K562 (cell line): ENCODE data around the gene SLC15A1. TPM values are rescaled to one million over a fixed set of nuclear protein-coding genes. Genes with fewer than 3 reads are reported as not detected.

Experiments used
- ATAC-seq: fragments of 200-7000 bp; cut with Tn5 transposase; 3 replicates; pipeline ENCODE4 v1.9.1; 2020; ENCODE audit warnings: moderate library complexity
- BruUV-seq: library from RNA; stranded (reverse); fragments of 400-500 nt; replicated peaks from 2 replicates; lab custom pipeline; 2021; lab: Mats Ljungman, UMichigan
- CTCF ChIA-PET: fragments of 300-600 bp; formaldehyde crosslinking; extraction: SDS; loops from one replicate; lab custom pipeline; 2021; ENCODE audit warnings: low intra/inter-chr PET ratio; lab: Yijun Ruan, JAX
- POLR2A ChIA-PET: fragments of 300-600, 350-650 bp; sonication (Branson Sonifier 250); formaldehyde crosslinking; extraction: SDS; loops from one replicate; lab custom pipeline; 2021; ENCODE audit warnings: antibody characterized with exemption, inconsistent platforms; lab: Yijun Ruan, JAX
- DNase-seq, 4 experiments: peaks; one replicate each; pipeline versions ENCODE4 v3.0.0 to v3.0.0-alpha.2; 2011 to 2018; ENCODE audit warnings: low spot score in 3 of 4, mixed read lengths in 3 of 4; ENCODE audit errors: extremely low read depth in 1 of 4
- FAIRE-seq: peaks from 2 replicates; lab custom pipeline; 2011; peaks lifted over from hg19 to GRCh38; lab: Jason Lieb, UNC
- H2AFZ ChIP-seq: 2 replicates; pipeline ENCODE4 v1.6.0; 2011; ENCODE audit warnings: low read depth, low read length, control low read depth, inconsistent platforms
- H3K27ac ChIP-seq: fragments of 200-600 bp; 3 replicates; pipeline ENCODE4 v1.8.0; 2011; ENCODE audit warnings: low read depth, mild to moderate bottlenecking, control low read depth, inconsistent platforms, low read length, moderate library complexity, mixed read lengths; ENCODE audit errors: extremely low read depth
- H3K27me3 ChIP-seq, 2 experiments: fragments of 300-600 bp in 1 of 2; 2 replicates in 1 of 2; 3 replicates in 1 of 2; pipeline versions ENCODE4 v1.6.0 to v1.8.0; 2011; ENCODE audit warnings: inconsistent platforms in 2 of 2, low read length in 2 of 2, mild to moderate bottlenecking in 1 of 2, mixed read lengths in 1 of 2, moderate library complexity in 1 of 2; ENCODE audit not compliant: control insufficient read depth in 2 of 2, insufficient read depth in 2 of 2
- H3K36me3 ChIP-seq: fragments of 300-600 bp; 3 replicates; pipeline ENCODE4 v1.8.0; 2011; ENCODE audit warnings: mild to moderate bottlenecking, low read length, inconsistent platforms; ENCODE audit not compliant: control insufficient read depth, insufficient read depth
- H3K4me1 ChIP-seq, 2 experiments: fragments of 200-600 bp in 1 of 2; replicated peaks in 1 of 2; 2 replicates in 1 of 2; 3 replicates in 1 of 2; pipeline versions ENCODE4 v1.5.1 to v1.8.0; 2011; ENCODE audit warnings: inconsistent platforms in 2 of 2, low read length in 2 of 2, mild to moderate bottlenecking in 1 of 2, mixed read lengths in 1 of 2, moderate library complexity in 1 of 2; ENCODE audit not compliant: control insufficient read depth in 2 of 2, insufficient read depth in 2 of 2
- H3K4me2 ChIP-seq: 2 replicates; pipeline ENCODE4 v1.6.1; 2011; ENCODE audit warnings: low read length, control low read depth, inconsistent platforms, mixed read lengths; ENCODE audit not compliant: insufficient read depth
- H3K4me3 ChIP-seq: fragments of 200-600 bp; sonication (generic), shearing (Covaris generic); 2 replicates; pipeline ENCODE4 v1.5.1; 2016; ENCODE audit warnings: control low read depth, inconsistent platforms
- H3K79me2 ChIP-seq: fragments of 200-600 bp; 3 replicates; pipeline ENCODE4 v1.8.0; 2011; ENCODE audit warnings: low read length, inconsistent platforms; ENCODE audit not compliant: control insufficient read depth, insufficient read depth
- H3K9ac ChIP-seq, 2 experiments: 2 replicates each; pipeline versions ENCODE4 v1.6.0 to v1.6.1; 2011; ENCODE audit warnings: low read depth in 2 of 2, low read length in 2 of 2, control low read depth in 1 of 2, inconsistent platforms in 1 of 2, mild to moderate bottlenecking in 1 of 2, mixed read lengths in 1 of 2; ENCODE audit not compliant: insufficient read depth in 1 of 2
- H3K9me1 ChIP-seq: one replicate; pipeline ENCODE4 v1.6.0; 2011; ENCODE audit warnings: inconsistent platforms, mild to moderate bottlenecking, low read length, moderate library complexity; ENCODE audit not compliant: control insufficient read depth, insufficient read depth
- H3K9me3 ChIP-seq: replicated peaks from 2 replicates; pipeline ENCODE4 v1.5.1; 2011; ENCODE audit warnings: low read depth, low read length, inconsistent platforms; ENCODE audit not compliant: control insufficient read depth, insufficient read depth
- H4K20me1 ChIP-seq: replicated peaks from 2 replicates; pipeline ENCODE4 v1.6.1; 2011; ENCODE audit warnings: low read length, inconsistent platforms, mixed read lengths; ENCODE audit not compliant: control insufficient read depth, insufficient read depth
- BDP1 ChIP-seq: IDR thresholded peaks from 3 replicates; pipeline ENCODE4 v1.6.1; 2011; ENCODE audit not compliant: insufficient read length, insufficient read depth
- BRF1 ChIP-seq: IDR thresholded peaks from 3 replicates; pipeline ENCODE4 v1.6.1; 2011; ENCODE audit warnings: borderline replicate concordance, mild to moderate bottlenecking; ENCODE audit not compliant: insufficient read length; ENCODE audit errors: extremely low read depth
- CEBPB ChIP-seq: fragments of 450-650 bp; IDR thresholded peaks from 2 replicates; pipeline ENCODE4 v1.6.1; 2016; ENCODE audit warnings: missing genetic modification characterization, missing compliant biosample characterization
- GATA2 ChIP-seq: sonication (generic); formaldehyde crosslinking; IDR thresholded peaks from 2 replicates; pipeline ENCODE4 v1.4.0; 2020; ENCODE audit warnings: mild to moderate bottlenecking, missing genetic modification reagents
- JUND ChIP-seq, 2 experiments: IDR thresholded peaks; 2 replicates in 1 of 2; 3 replicates in 1 of 2; pipeline ENCODE4 v1.6.1; 2011; ENCODE audit warnings: borderline replicate concordance in 2 of 2, low read depth in 2 of 2, low read length in 2 of 2, improper control_type of control experiment in 1 of 2, missing biosample characterization in 1 of 2, missing genetic modification characterization in 1 of 2, missing genetic modification reagents in 1 of 2
- MEF2D ChIP-seq: conservative IDR thresholded peaks from 2 replicates; pipeline ENCODE4 v1.6.1; 2016; ENCODE audit warnings: low read depth, missing genetic modification characterization, missing compliant biosample characterization
- ZBTB17 ChIP-seq: fragments of 450-650 bp; formaldehyde crosslinking; IDR thresholded peaks from 2 replicates; pipeline ENCODE4 v1.4.0; 2020; ENCODE audit warnings: mild to moderate bottlenecking
- ZNF24 ChIP-seq: fragments of 450-650 bp; IDR thresholded peaks from 2 replicates; pipeline ENCODE4 v1.6.1; 2016
- WGBS: fragments of 100-300 bp; shearing (Covaris generic); methylation state at CpG from one replicate; pipeline ENCODE4 v1.1.6; 2016; ENCODE audit warnings: low coverage, mixed read lengths; ENCODE audit not compliant: insufficient coverage; ENCODE audit errors: missing lambda C conversion rate; 5-methylcytosine and 5-hydroxymethylcytosine counted together
- in situ Hi-C: fragments of 300-500 bp; cut with MboI; formaldehyde crosslinking; loops from 4 replicates; pipeline ENCODE4 v1.15.0; 2018; ENCODE audit warnings: inconsistent platforms, mixed read lengths
- intact Hi-C: fragments of 100-400 bp; cut with micrococcal nuclease; formaldehyde crosslinking; loops from 2 replicates; pipeline ENCODE4 v1.14.2; 2022
- polyA plus RNA-seq, 8 experiments: library from polyadenylated mRNA; depleted of rRNA in 4 of 8; stranded (reverse) in 5 of 8; unstranded in 3 of 8; fragments of >200 nt; fragmentation: Nextera tagmentation in 2 of 8; fragmentation: Illumina TruSeq in 1 of 8; extraction: Ambion mirVana in 2 of 8; extraction: Trizol in 1 of 8; gene quantifications; 2 replicates each; pipeline versions ENCODE4 v1.2.1 to v1.2.3, GENCODE V29; 2011 to 2014; ENCODE audit warnings: inconsistent platforms in 1 of 8, missing spikeins in 1 of 8
- total RNA-seq, 7 experiments: library from RNA; depleted of rRNA in 6 of 7; stranded (reverse); fragments of >200 nt in 6 of 7; fragmentation: Illumina TruSeq in 2 of 7; extraction: Trizol in 2 of 7; gene quantifications; 2 replicates each; pipeline versions ENCODE4 v1.2.1 to v1.2.3, GENCODE V29; 2011 to 2021; ENCODE audit warnings: low replicate concordance in 1 of 7

The SLC15A1 gene
- total and polyA plus RNA-seq, 9 of the 15 experiments (the other 6 are each of a cell fraction or from before 2014, with no cell fraction given) = not detected

DNA sequence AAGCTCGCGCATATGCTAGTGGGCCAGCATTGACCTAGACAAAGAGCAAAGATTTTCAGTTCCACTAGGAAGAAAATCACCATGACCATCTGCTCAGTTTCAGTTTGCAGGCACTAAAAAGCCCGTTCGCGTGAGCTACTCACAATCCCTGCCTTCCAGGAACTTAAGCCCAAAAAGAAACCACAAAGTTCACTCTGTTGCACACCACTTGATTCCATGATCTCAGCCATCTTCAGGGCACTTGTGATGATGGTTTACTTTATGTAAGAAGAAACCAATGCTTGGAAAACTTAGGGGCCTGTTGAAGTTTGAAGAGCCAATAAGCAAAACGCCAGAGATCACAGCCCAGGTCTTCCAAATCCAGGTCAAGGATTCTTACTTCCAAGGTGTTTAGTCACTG is 45.0 kb upstream of the SLC15A1 start:
- ATAC-seq = no peak; the same call in 2 of the 3 replicates
- H3K27me3 ChIP-seq = no peaks in the 10 kb centered on the region
- WGBS = 50% methylated on average over 6 of the region's 6 CpGs
- CTCF ChIA-PET = no interaction called here
- no peak overlapping the region for H3K4me2 ChIP-seq
- no peak overlapping the region for H3K9ac ChIP-seq
- peaks cover 4 to 14% of the 10 kb centered on the region in 2 experiments; a peak in 4 of 5 replicates for H3K4me1 ChIP-seq
- H3K9me1 ChIP-seq = no peaks in the 10 kb centered on the region
- H4K20me1 ChIP-seq = no peaks in the 10 kb centered on the region
- no peak for FAIRE-seq
- peaks cover 39% of the 10 kb centered on the region; the same call in 2 of the 3 replicates for H3K36me3 ChIP-seq
- H3K4me3 ChIP-seq = no peak overlapping the region
- no TSS peak for BruUV-seq
- intact Hi-C loops = no loop called here
- no peak overlapping the region for H3K27ac ChIP-seq
- no peak for TF ChIP-seq BDP1
- no peak for TF ChIP-seq JUND (IDR thresholded peaks at IDR 0.05; ENCODE audit: borderline replicate concordance, low read depth, low read length)
- TF ChIP-seq JUND (tag; IDR thresholded peaks at IDR 0.05; ENCODE audit: borderline replicate concordance, low read depth, low read length) = no peak
- TF ChIP-seq GATA2 (CRISPR knock-in tag) = no peak
- TF ChIP-seq MEF2D (tag) = no peak
- no peak for TF ChIP-seq BRF1
- no peak for TF ChIP-seq ZNF24
- TF ChIP-seq ZBTB17 = no peak
- no peak for TF ChIP-seq CEBPB (tag)
- no peak overlapping the region for H2AFZ ChIP-seq
- in situ Hi-C loops = no loop called here
- DNase-seq = no peak
- POLR2A ChIA-PET = no interaction called here
- no peaks in the 10 kb centered on the region for H3K9me3 ChIP-seq
- no peaks in the 10 kb centered on the region for H3K79me2 ChIP-seq
